Measurements from ENCODE around the gene SLC38A7.
A peak's percentile ranks its signal among the peaks of the same experiment; 100 is the strongest.
"Not testable (repeated sequence)": the region's sequence is repeated elsewhere in the genome, so short reads cannot be mapped to it uniquely, and the experiment has no call there.

The SLC38A7 gene

GRCh38 chr16:58639230-58639629 lies 45.3 kb downstream of the SLC38A7 start:
- DNase-seq (ENCODE audit: low read depth): no peak
- no peak for TF ChIP-seq CTCF (conservative IDR thresholded peaks at IDR 0.05; ENCODE audit: control insufficient read depth, insufficient read depth, low read depth, low read length)
- H3K4me3 ChIP-seq (ENCODE audit: control insufficient read depth, low read depth, low read length): no peak overlapping the region

- TF ChIP-seq CTCF (conservative IDR thresholded peaks at IDR 0.05; ENCODE audit: control insufficient read depth, insufficient read depth, low read depth, low read length): peak; percentile 53
- DNase-seq (ENCODE audit: low read depth): peak; percentile 90
- no peak overlapping the region for H3K4me3 ChIP-seq (ENCODE audit: control insufficient read depth, low read depth, low read length)
These were observed 46.2 kb downstream of the SLC38A7 start for GRCh38 chr16:58638148-58639036.

GRCh38 chr16:58637021-58637420 lies 47.5 kb downstream of the SLC38A7 start:
- H3K4me3 ChIP-seq (ENCODE audit: control insufficient read depth, low read depth, low read length): not testable (repeated sequence)

GRCh38 chr16:58636466-58636865 lies 48.1 kb downstream of the SLC38A7 start:
- no peak for TF ChIP-seq CTCF (conservative IDR thresholded peaks at IDR 0.05; ENCODE audit: control insufficient read depth, insufficient read depth, low read depth, low read length)
- H3K4me3 ChIP-seq (ENCODE audit: control insufficient read depth, low read depth, low read length): no peak overlapping the region
- DNase-seq (ENCODE audit: low read depth): no peak

More at GRCh38 chr16:58637021-58637420, 47.5 kb downstream of the SLC38A7 start:
- DNase-seq (ENCODE audit: low read depth): not testable (repeated sequence)

GRCh38 chr16:58635502-58635901 lies 49.1 kb downstream of the SLC38A7 start:
- no peak for DNase-seq (ENCODE audit: low read depth)
- no peak overlapping the region for H3K4me3 ChIP-seq (ENCODE audit: control insufficient read depth, low read depth, low read length)
- no peak for TF ChIP-seq CTCF (conservative IDR thresholded peaks at IDR 0.05; ENCODE audit: control insufficient read depth, insufficient read depth, low read depth, low read length)

GRCh38 chr16:58634265-58634802 lies 50.2 kb downstream of the SLC38A7 start:
- H3K4me3 ChIP-seq (ENCODE audit: control insufficient read depth, low read depth, low read length): no peak overlapping the region
- TF ChIP-seq CTCF (conservative IDR thresholded peaks at IDR 0.05; ENCODE audit: control insufficient read depth, insufficient read depth, low read depth, low read length): no peak
- DNase-seq (ENCODE audit: low read depth): no peak
